SK-N-SH treated with all-trans-retinoic acid at 6 μM for 48 hours (cell line): ENCODE measurements around the gene HDAC11.

Experiments
- ATAC-seq: fragments of 200-7000 bp; cut with Tn5 transposase; 3 replicates; pipeline ENCODE4 v1.9.1; 2020; ENCODE audit warnings: mild to moderate bottlenecking, moderate library complexity
- ARNTL ChIP-seq: fragments of 450-650 bp; formaldehyde crosslinking; IDR thresholded peaks from 2 replicates; pipeline ENCODE4 v1.5.0; 2020; ENCODE audit warnings: low read depth, mild to moderate bottlenecking, moderate library complexity, borderline replicate concordance
- BACH2 ChIP-seq: fragments of 250-450 bp; sonication (Bioruptor Pico); IDR thresholded peaks from 2 replicates; pipeline ENCODE4 v1.9.0; 2021; ENCODE audit warnings: mild to moderate bottlenecking, borderline replicate concordance
- CREB5 ChIP-seq: fragments of 250-450 bp; sonication (Bioruptor Pico); IDR thresholded peaks from 2 replicates; pipeline ENCODE4 v1.5.1; 2020; ENCODE audit warnings: low read depth, mild to moderate bottlenecking, moderate library complexity
- CSDC2 ChIP-seq: fragments of 250-450 bp; sonication (Bioruptor Pico); IDR thresholded peaks from 2 replicates; pipeline ENCODE4 v1.5.0; 2020; ENCODE audit warnings: mild to moderate bottlenecking, moderate library complexity
- CSRNP3 ChIP-seq: fragments of 250-450 bp; sonication (Bioruptor Pico); IDR thresholded peaks from 2 replicates; pipeline ENCODE4 v1.5.1; 2021; ENCODE audit warnings: mild to moderate bottlenecking, moderate library complexity
- ESRRG ChIP-seq: fragments of 250-450 bp; sonication (Bioruptor Pico); IDR thresholded peaks from 2 replicates; pipeline ENCODE4 v1.6.1; 2021; ENCODE audit warnings: mild to moderate bottlenecking
- GLIS3 ChIP-seq: fragments of 250-450 bp; sonication (Bioruptor Pico); IDR thresholded peaks from 2 replicates; pipeline ENCODE4 v1.5.0; 2020; ENCODE audit warnings: mild to moderate bottlenecking, moderate library complexity
- OSR1 ChIP-seq: fragments of 250-450 bp; sonication (Bioruptor Pico); IDR thresholded peaks from 2 replicates; pipeline ENCODE4 v1.8.0; 2022; ENCODE audit warnings: moderate library complexity, mild to moderate bottlenecking, inconsistent platforms
- RARB ChIP-seq: fragments of 250-450 bp; sonication (Bioruptor Pico); IDR thresholded peaks from 2 replicates; pipeline ENCODE4 v1.8.0; 2021; ENCODE audit warnings: mild to moderate bottlenecking, moderate library complexity
- SNAI2 ChIP-seq: fragments of 250-450 bp; sonication (Bioruptor Pico); IDR thresholded peaks from 2 replicates; pipeline ENCODE4 v1.5.0; 2020; ENCODE audit warnings: mild to moderate bottlenecking, moderate library complexity
- TCF4 ChIP-seq: fragments of 250-450 bp; sonication (Bioruptor Pico); IDR thresholded peaks from 2 replicates; pipeline ENCODE4 v1.8.0; 2021; ENCODE audit warnings: mild to moderate bottlenecking, moderate library complexity, borderline replicate concordance
- TOX ChIP-seq: fragments of 250-450 bp; sonication (Bioruptor Pico); IDR thresholded peaks from 2 replicates; pipeline ENCODE4 v1.8.0; 2021; ENCODE audit warnings: mild to moderate bottlenecking, moderate library complexity, borderline replicate concordance
- ZC3H10 ChIP-seq: fragments of 250-450 bp; sonication (Bioruptor Pico); IDR thresholded peaks from 2 replicates; pipeline ENCODE4 v1.5.1; 2021; ENCODE audit warnings: mild to moderate bottlenecking, moderate library complexity
- ZFP3 ChIP-seq: fragments of 250-450 bp; sonication (Bioruptor Pico); IDR thresholded peaks from 2 replicates; pipeline ENCODE4 v1.5.0; 2020; ENCODE audit warnings: mild to moderate bottlenecking, moderate library complexity
- ZFP30 ChIP-seq: fragments of 450-650 bp; formaldehyde crosslinking; IDR thresholded peaks from 2 replicates; pipeline ENCODE4 v1.5.0; 2022; ENCODE audit warnings: mild to moderate bottlenecking, moderate library complexity
- ZNF70 ChIP-seq: fragments of 450-650 bp; formaldehyde crosslinking; IDR thresholded peaks from 2 replicates; pipeline ENCODE4 v1.5.0; 2020; ENCODE audit warnings: mild to moderate bottlenecking, moderate library complexity
- ZNF8 ChIP-seq: fragments of 450-650 bp; formaldehyde crosslinking; IDR thresholded peaks from 2 replicates; pipeline ENCODE4 v1.5.0; 2020; ENCODE audit warnings: mild to moderate bottlenecking, moderate library complexity
- TF ChIP-seq, protein P1 (sequence below): fragments of 250-450 bp; sonication (Bioruptor Pico); IDR thresholded peaks from 2 replicates; pipeline ENCODE4 v1.8.0; 2020; ENCODE audit warnings: mild to moderate bottlenecking, moderate library complexity, borderline replicate concordance
- TF ChIP-seq, protein P2 (sequence below): fragments of 250-450 bp; sonication (Bioruptor Pico); IDR thresholded peaks from 2 replicates; pipeline ENCODE4 v1.5.0; 2020; ENCODE audit warnings: mild to moderate bottlenecking, moderate library complexity

Gene HDAC11

DNA sequence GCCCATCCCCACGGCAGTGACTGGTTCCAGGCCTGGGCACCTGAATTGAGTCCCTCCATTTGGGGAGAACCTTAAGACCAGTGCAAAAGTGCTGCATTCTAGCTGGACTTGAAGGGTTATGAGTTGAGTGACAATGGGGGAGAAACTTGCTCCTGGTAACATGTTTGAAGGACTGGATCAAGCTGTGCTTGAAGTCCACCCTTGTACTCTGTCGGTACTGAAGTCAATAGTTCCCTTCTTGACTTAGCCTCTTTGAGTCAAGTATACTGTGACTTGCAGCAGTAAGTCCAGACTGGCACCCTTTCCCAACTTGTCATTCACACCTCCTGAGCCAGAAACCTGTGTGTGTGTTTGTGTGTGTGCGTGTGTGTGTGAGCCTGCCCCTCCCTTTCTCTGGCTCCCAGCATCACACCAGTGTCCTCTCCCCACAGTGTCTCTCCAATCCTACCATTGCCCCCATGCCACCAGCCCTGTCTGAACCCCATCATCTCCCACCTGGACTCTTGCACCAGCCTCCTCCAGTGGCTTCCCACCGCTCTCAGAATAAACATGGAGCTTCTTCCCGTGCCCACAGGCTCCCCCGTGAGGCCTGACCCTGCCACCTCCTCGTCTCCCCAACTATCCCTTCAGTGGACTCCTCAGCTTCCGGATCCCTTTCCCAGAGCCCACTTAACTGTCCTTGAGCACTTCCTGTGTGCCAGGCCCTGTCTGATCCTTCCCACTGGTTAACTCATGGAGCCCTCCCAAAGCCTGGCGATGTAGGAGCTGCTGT lies 58.6 kb downstream of the HDAC11 start:
- no peak for ATAC-seq
- no peak for TF ChIP-seq ZFP3
- TF ChIP-seq, protein P1, sequence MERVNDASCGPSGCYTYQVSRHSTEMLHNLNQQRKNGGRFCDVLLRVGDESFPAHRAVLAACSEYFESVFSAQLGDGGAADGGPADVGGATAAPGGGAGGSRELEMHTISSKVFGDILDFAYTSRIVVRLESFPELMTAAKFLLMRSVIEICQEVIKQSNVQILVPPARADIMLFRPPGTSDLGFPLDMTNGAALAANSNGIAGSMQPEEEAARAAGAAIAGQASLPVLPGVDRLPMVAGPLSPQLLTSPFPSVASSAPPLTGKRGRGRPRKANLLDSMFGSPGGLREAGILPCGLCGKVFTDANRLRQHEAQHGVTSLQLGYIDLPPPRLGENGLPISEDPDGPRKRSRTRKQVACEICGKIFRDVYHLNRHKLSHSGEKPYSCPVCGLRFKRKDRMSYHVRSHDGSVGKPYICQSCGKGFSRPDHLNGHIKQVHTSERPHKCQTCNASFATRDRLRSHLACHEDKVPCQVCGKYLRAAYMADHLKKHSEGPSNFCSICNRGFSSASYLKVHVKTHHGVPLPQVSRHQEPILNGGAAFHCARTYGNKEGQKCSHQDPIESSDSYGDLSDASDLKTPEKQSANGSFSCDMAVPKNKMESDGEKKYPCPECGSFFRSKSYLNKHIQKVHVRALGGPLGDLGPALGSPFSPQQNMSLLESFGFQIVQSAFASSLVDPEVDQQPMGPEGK (CRISPR knock-in tag), result no peak
- no peak for TF ChIP-seq ARNTL (CRISPR knock-in tag)

GRCh38 chr3:13539292-13539638 lies 59.2 kb downstream of the HDAC11 start:
- no peak for TF ChIP-seq ZNF8
- ATAC-seq, result no peak

GRCh38 chr3:13539671-13540070 lies 59.6 kb downstream of the HDAC11 start:
- no peak for TF ChIP-seq ARNTL (CRISPR knock-in tag)
- no peak for TF ChIP-seq CSDC2 (CRISPR knock-in tag)
- TF ChIP-seq ZC3H10 (CRISPR knock-in tag), result no peak
- TF ChIP-seq CREB5, result no peak
- no peak for TF ChIP-seq ZNF70 (CRISPR knock-in tag)
- no peak for TF ChIP-seq SNAI2
- no peak for TF ChIP-seq TCF4 (CRISPR knock-in tag)
- TF ChIP-seq OSR1 (CRISPR knock-in tag), result no peak
- TF ChIP-seq TOX (CRISPR knock-in tag), result no peak
- TF ChIP-seq RARB, result no peak
- no peak for TF ChIP-seq GLIS3 (CRISPR knock-in tag)
- TF ChIP-seq ZNF8, result no peak
- no peak for TF ChIP-seq CSRNP3 (CRISPR knock-in tag)
- TF ChIP-seq BACH2 (CRISPR knock-in tag), result no peak
- TF ChIP-seq, protein P2, sequence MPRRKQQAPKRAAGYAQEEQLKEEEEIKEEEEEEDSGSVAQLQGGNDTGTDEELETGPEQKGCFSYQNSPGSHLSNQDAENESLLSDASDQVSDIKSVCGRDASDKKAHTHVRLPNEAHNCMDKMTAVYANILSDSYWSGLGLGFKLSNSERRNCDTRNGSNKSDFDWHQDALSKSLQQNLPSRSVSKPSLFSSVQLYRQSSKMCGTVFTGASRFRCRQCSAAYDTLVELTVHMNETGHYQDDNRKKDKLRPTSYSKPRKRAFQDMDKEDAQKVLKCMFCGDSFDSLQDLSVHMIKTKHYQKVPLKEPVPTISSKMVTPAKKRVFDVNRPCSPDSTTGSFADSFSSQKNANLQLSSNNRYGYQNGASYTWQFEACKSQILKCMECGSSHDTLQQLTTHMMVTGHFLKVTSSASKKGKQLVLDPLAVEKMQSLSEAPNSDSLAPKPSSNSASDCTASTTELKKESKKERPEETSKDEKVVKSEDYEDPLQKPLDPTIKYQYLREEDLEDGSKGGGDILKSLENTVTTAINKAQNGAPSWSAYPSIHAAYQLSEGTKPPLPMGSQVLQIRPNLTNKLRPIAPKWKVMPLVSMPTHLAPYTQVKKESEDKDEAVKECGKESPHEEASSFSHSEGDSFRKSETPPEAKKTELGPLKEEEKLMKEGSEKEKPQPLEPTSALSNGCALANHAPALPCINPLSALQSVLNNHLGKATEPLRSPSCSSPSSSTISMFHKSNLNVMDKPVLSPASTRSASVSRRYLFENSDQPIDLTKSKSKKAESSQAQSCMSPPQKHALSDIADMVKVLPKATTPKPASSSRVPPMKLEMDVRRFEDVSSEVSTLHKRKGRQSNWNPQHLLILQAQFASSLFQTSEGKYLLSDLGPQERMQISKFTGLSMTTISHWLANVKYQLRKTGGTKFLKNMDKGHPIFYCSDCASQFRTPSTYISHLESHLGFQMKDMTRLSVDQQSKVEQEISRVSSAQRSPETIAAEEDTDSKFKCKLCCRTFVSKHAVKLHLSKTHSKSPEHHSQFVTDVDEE (CRISPR knock-in tag), result no peak
- no peak for TF ChIP-seq ESRRG (CRISPR knock-in tag)
- no peak for TF ChIP-seq ZFP30
- TF ChIP-seq, all 23 proteins: peak for 0
- no peak for ATAC-seq

- TF ChIP-seq OSR1 (CRISPR knock-in tag), result no peak
- TF ChIP-seq, all 23 proteins: peak for 0
- ATAC-seq, result no peak
Observed at GRCh38 chr3:13540297-13540995, 60.3 kb downstream of the HDAC11 start.

- no peak for ATAC-seq
- TF ChIP-seq ZFP30, result no peak
- no peak for TF ChIP-seq OSR1 (CRISPR knock-in tag)
- no peak for TF ChIP-seq ZNF8
- no peak for TF ChIP-seq CSRNP3 (CRISPR knock-in tag)
Observed at GRCh38 chr3:13541691-13542090, 61.6 kb downstream of the HDAC11 start.
